Stimulated activated CD4-positive, alpha-beta T cell treated with anti-CD3 and anti-CD28 coated beads, Interleukin-1b, Interleukin-23, amount 100 ng/mL, for 48 hours (primary cell): Measurements from ENCODE around the gene SPTSSA.
A peak's percentile ranks its signal among the peaks of the same experiment; 100 is the strongest.
"Not testable (repeated sequence)": the region's sequence is repeated elsewhere in the genome, so short reads cannot be mapped to it uniquely, and the experiment has no call there.

Source experiments
- DNase-seq: peaks from one replicate; pipeline ENCODE4 v3.0.0-alpha.2; 2020

The SPTSSA gene

GRCh38 chr14:34462132-34462893, at the start of gene SPTSSA:
TSS of gene SPTSSA (minus strand) at chr14:34462240. CDS start at chr14:34462207, 33 bp downstream.
- peak; percentile 89 for DNase-seq

GRCh38 chr14:34507884-34508283, 45.8 kb upstream of the SPTSSA start:
- DNase-seq = no peak

- no peak for DNase-seq
Observed at GRCh38 chr14:34507459-34507858, 45.4 kb upstream of the SPTSSA start.

GRCh38 chr14:34505124-34505491, 43.1 kb upstream of the SPTSSA start:
- DNase-seq = not testable (repeated sequence)

GRCh38 chr14:34504027-34504426, 42.0 kb upstream of the SPTSSA start:
- DNase-seq = not testable (repeated sequence)

- no peak for DNase-seq
Observed at GRCh38 chr14:34502545-34503225, 40.6 kb upstream of the SPTSSA start.

GRCh38 chr14:34502001-34502400, 40.0 kb upstream of the SPTSSA start:
- DNase-seq = no peak

- no peak for DNase-seq
Observed at GRCh38 chr14:34501004-34501580, 39.1 kb upstream of the SPTSSA start.

- DNase-seq = no peak
Observed at GRCh38 chr14:34498684-34499412, 36.8 kb upstream of the SPTSSA start.

GRCh38 chr14:34496679-34497513, 34.9 kb upstream of the SPTSSA start:
- no peak for DNase-seq

GRCh38 chr14:34496007-34496678, 34.1 kb upstream of the SPTSSA start:
- DNase-seq = no peak

GRCh38 chr14:34489324-34489723, 27.3 kb upstream of the SPTSSA start:
- no peak for DNase-seq

GRCh38 chr14:34488528-34488927, 26.5 kb upstream of the SPTSSA start:
- DNase-seq = no peak

- no peak for DNase-seq
Observed at GRCh38 chr14:34484726-34485125, 22.7 kb upstream of the SPTSSA start.

- no peak for DNase-seq
Observed at GRCh38 chr14:34482463-34482862, 20.4 kb upstream of the SPTSSA start.

- DNase-seq = no peak
Observed at GRCh38 chr14:34479694-34480093, 17.7 kb upstream of the SPTSSA start.

GRCh38 chr14:34478261-34478660, 16.2 kb upstream of the SPTSSA start:
- DNase-seq = no peak

- DNase-seq = not testable (repeated sequence)
Observed at GRCh38 chr14:34476036-34476435, 14.0 kb upstream of the SPTSSA start.

GRCh38 chr14:34475163-34475562, 13.1 kb upstream of the SPTSSA start:
- no peak for DNase-seq

- no peak for DNase-seq
Observed at GRCh38 chr14:34474187-34474679, 12.2 kb upstream of the SPTSSA start.

- DNase-seq = no peak
Observed at GRCh38 chr14:34472706-34473279, 10.8 kb upstream of the SPTSSA start.
